Adrenal gland (tissue), 12 donors: Measurements from ENCODE around the gene DCHS2. TPM values are rescaled to one million over a fixed set of nuclear protein-coding genes. Genes with fewer than 3 reads are reported as not detected.

Experiments
- DNase-seq, 7 donors: peaks; one replicate each; pipeline ENCODE4 v3.0.0-alpha.2; 2019 to 2020
- H3K27ac ChIP-seq, 5 donors: fragments of 200-600 bp; sonication (generic) in 4 of 5; 1 replicate in 3 of 5; 2 replicates in 2 of 5; pipeline versions ENCODE4 v1.5.1 to v1.8.0; 2016 to 2020; ENCODE audit warnings: mild to moderate bottlenecking in 1 of 5
- H3K27me3 ChIP-seq: fragments of 200-600 bp; 2 replicates; pipeline ENCODE4 v1.8.0; 2021
- H3K36me3 ChIP-seq, 2 donors: fragments of 200-600 bp; replicated peaks in 1 of 2; 1 replicate in 1 of 2; 2 replicates in 1 of 2; pipeline versions ENCODE4 v1.5.1 to v1.8.0; 2018 to 2022
- H3K4me1 ChIP-seq, 2 donors: fragments of 200-600 bp; replicated peaks in 1 of 2; 1 replicate in 1 of 2; 2 replicates in 1 of 2; pipeline versions ENCODE4 v1.5.1 to v1.8.0; 2018 to 2021
- H3K4me3 ChIP-seq, 4 donors: fragments of 200-600 bp; sonication (generic) in 3 of 4; one replicate each; pipeline ENCODE4 v1.5.1; 2016 to 2018
- H3K9me3 ChIP-seq, 3 donors: fragments of 200-600 bp; sonication (generic) in 1 of 3; replicated peaks in 1 of 3; 1 replicate in 2 of 3; 2 replicates in 1 of 3; pipeline versions ENCODE4 v1.5.1 to v1.8.0; 2016 to 2021
- CTCF ChIP-seq, 6 experiments: fragments of 450-650 bp in 4 of 6; fragments of 200-600 bp in 2 of 6; sonication (generic) in 1 of 6; IDR thresholded peaks; 1 replicate in 5 of 6; 2 replicates in 1 of 6; pipeline versions ENCODE4 v1.5.1 to v1.8.0; 2016 to 2021; ENCODE audit warnings: antibody characterized with exemption in 6 of 6, mild to moderate bottlenecking in 2 of 6, moderate library complexity in 1 of 6
- POLR2A ChIP-seq, 2 donors: fragments of 450-650 bp; IDR thresholded peaks; one replicate each; pipeline ENCODE4 v1.6.1; 2017; ENCODE audit warnings: antibody characterized with exemption in 2 of 2, mild to moderate bottlenecking in 2 of 2, moderate library complexity in 1 of 2
- WGBS, 4 donors: extraction: QIAGEN DNeasy Blood & Tissue Kit in 2 of 4; methylation state at CpG; one replicate each; pipeline versions ENCODE4 v1.1.5 to v1.1.7; 2013 to 2017; 5-methylcytosine and 5-hydroxymethylcytosine counted together
- intact Hi-C, 2 donors: fragments of 100-400 bp; cut with DNase I; formaldehyde crosslinking; loops; one replicate each; pipeline versions ENCODE4 v1.14.1 to v1.15.0; 2022 to 2023
- polyA plus RNA-seq, 3 donors: library from polyadenylated mRNA; stranded (reverse); fragments of 200-250 nt in 2 of 3; fragments of 350-450 nt in 1 of 3; fragmentation: Illumina TruSeq in 1 of 3; extraction: RNeasy Lipid Tissue Mini Kit (QIAGEN cat#74804) in 1 of 3; gene quantifications; one replicate each; pipeline ENCODE4 v1.2.3, GENCODE V29; 2013 to 2014
- total RNA-seq, 9 donors: library from RNA; depleted of rRNA in 4 of 9; stranded (reverse); fragments of >200 nt in 4 of 9; fragments of 120-200 nt in 1 of 9; fragmentation: NEBNext Ultra II Directional in 1 of 9; extraction: Animal tissue kit (Norgen Biotek cat#: 25700) in 1 of 9; gene quantifications; one replicate each; pipeline versions ENCODE4 v1.1.0 to v1.2.4, GENCODE V29; 2013 to 2023
- donor health status: healthy with polysubstance abuse.
- donor health status: Bipolar disorder and iron deficiency.
- donor health status: DM: yes; HTN: yes; CAD: no.
- donor health status: DM: no; HTN: no; CAD: no.
- donor health status: DM: no; HTN: no; CAD: no.
- donor health status: DM: yes; HTN: yes; CAD: no.

The DCHS2 gene
- total and polyA plus RNA-seq, 12 donors = 0.06 to 3.3 (median 0.78) TPM; not detected in 1

- no peak for TF ChIP-seq CTCF (IDR thresholded peaks at IDR 0.05)
- TF ChIP-seq POLR2A (IDR thresholded peaks at IDR 0.05) = no peak
- H3K4me1 ChIP-seq = no peaks in the 10 kb centered on the region
- WGBS, 4 donors = 70 to 92% (median 84%) methylated on average over 1 of the region's 1 CpG
- H3K36me3 ChIP-seq = no peaks in the 10 kb centered on the region
- intact Hi-C loops = no loop called here
- no peaks in the 10 kb centered on the region for H3K27me3 ChIP-seq
- no peak overlapping the region for H3K27ac ChIP-seq
- H3K4me3 ChIP-seq = no peak overlapping the region
- no peak for DNase-seq
- H3K9me3 ChIP-seq = no peaks in the 10 kb centered on the region
Measured at GRCh38 chr4:154450966-154451365, 40.6 kb downstream of the DCHS2 start.

- intact Hi-C loops = no loop called here
- no peak overlapping the region for H3K27ac ChIP-seq
- no peaks in the 10 kb centered on the region for H3K4me1 ChIP-seq
- DNase-seq = no peak
- H3K36me3 ChIP-seq = no peaks in the 10 kb centered on the region
- no peak overlapping the region for H3K4me3 ChIP-seq
- 46 to 69% (median 64%) methylated on average over 2 of the region's 2 CpGs for WGBS, 4 donors
- no peaks in the 10 kb centered on the region for H3K27me3 ChIP-seq
- H3K9me3 ChIP-seq = no peaks in the 10 kb centered on the region
- TF ChIP-seq CTCF (IDR thresholded peaks at IDR 0.05) (no peak), POLR2A (IDR thresholded peaks at IDR 0.05) (no peak)
Measured at GRCh38 chr4:154444958-154445357, 46.6 kb downstream of the DCHS2 start.

GRCh38 chr4:154441982-154442381 lies 49.6 kb downstream of the DCHS2 start:
- H3K4me1 ChIP-seq = no peaks in the 10 kb centered on the region

GRCh38 chr4:154441124-154441523 lies 50.5 kb downstream of the DCHS2 start:
- TF ChIP-seq CTCF (IDR thresholded peaks at IDR 0.05) = no peak
- no peak for TF ChIP-seq POLR2A (IDR thresholded peaks at IDR 0.05)
- H3K27me3 ChIP-seq = no peaks in the 10 kb centered on the region
- H3K4me3 ChIP-seq = no peak overlapping the region
- H3K27ac ChIP-seq = no peak overlapping the region
- intact Hi-C loops = no loop called here
- no peak for DNase-seq
- H3K36me3 ChIP-seq = no peaks in the 10 kb centered on the region
- H3K9me3 ChIP-seq = no peaks in the 10 kb centered on the region
- WGBS, 4 donors = 58 to 73% (median 66%) methylated on average over 1 of the region's 1 CpG
- no peaks in the 10 kb centered on the region for H3K4me1 ChIP-seq

More at GRCh38 chr4:154441982-154442381, 49.6 kb downstream of the DCHS2 start:
- 77 to 90% (median 85%) methylated on average over 3 of the region's 3 CpGs for WGBS, 4 donors
- Histone ChIP-seq H3K36me3 (no peaks in the 10 kb centered on the region), H3K27me3 (no peaks in the 10 kb centered on the region), H3K9me3 (no peaks in the 10 kb centered on the region), H3K27ac (no peak overlapping the region), H3K4me3 (no peak overlapping the region)
- intact Hi-C loops = no loop called here
- DNase-seq = no peak
- no peak for TF ChIP-seq CTCF (IDR thresholded peaks at IDR 0.05)
- no peak for TF ChIP-seq POLR2A (IDR thresholded peaks at IDR 0.05)
